ENCODE measurements around the gene OTULINL. TPM values are rescaled to one million over a fixed set of nuclear protein-coding genes. Genes with fewer than 3 reads are reported as not detected.

Gene OTULINL
- total and polyA plus RNA-seq, 4 donors, result 0.82 to 4.1 (median 1.6) TPM

DNA sequence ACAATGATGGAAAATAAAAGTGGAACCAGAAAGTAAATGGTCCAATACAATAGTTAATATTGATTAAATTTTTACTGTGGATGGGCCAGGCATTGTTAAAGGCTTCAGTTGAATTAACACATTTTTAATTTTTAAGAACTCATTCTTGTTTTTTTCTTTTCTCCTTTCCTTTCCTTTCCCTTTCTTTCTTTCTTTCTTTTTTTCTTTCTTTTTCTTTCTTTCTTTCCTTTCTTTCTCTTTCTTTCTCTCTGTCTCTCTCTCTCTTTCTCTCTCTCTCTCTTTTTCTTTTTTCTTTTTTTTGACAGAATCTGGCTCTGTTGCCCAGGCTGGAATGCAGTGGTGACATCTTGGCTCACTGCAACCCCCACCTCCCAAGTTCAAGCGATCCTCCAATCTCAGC lies 13.3 kb upstream of the OTULINL start (continued):
- no peak for TF ChIP-seq GABPA (IDR thresholded peaks at IDR 0.05 in 1 of 2, conservative IDR thresholded peaks at IDR 0.05 in 1 of 2)
- TF ChIP-seq RAD21 (IDR thresholded peaks at IDR 0.05), result no peak
- TF ChIP-seq HNF4G (IDR thresholded peaks at IDR 0.05), result no peak
- no peak for TF ChIP-seq HNF4A (conservative IDR thresholded peaks at IDR 0.05)
- TF ChIP-seq RXRA (IDR thresholded peaks at IDR 0.05), result no peak
- TF ChIP-seq, protein P1, sequence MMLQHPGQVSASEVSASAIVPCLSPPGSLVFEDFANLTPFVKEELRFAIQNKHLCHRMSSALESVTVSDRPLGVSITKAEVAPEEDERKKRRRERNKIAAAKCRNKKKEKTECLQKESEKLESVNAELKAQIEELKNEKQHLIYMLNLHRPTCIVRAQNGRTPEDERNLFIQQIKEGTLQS (IDR thresholded peaks at IDR 0.05), result no peak
- no peak for TF ChIP-seq ZBTB33 (IDR thresholded peaks at IDR 0.05)
- no peak for TF ChIP-seq EGR1 (IDR thresholded peaks at IDR 0.05; ENCODE audit: low read depth in 2 of 2)
- no peak for TF ChIP-seq NR2F2 (IDR thresholded peaks at IDR 0.05)

DNA sequence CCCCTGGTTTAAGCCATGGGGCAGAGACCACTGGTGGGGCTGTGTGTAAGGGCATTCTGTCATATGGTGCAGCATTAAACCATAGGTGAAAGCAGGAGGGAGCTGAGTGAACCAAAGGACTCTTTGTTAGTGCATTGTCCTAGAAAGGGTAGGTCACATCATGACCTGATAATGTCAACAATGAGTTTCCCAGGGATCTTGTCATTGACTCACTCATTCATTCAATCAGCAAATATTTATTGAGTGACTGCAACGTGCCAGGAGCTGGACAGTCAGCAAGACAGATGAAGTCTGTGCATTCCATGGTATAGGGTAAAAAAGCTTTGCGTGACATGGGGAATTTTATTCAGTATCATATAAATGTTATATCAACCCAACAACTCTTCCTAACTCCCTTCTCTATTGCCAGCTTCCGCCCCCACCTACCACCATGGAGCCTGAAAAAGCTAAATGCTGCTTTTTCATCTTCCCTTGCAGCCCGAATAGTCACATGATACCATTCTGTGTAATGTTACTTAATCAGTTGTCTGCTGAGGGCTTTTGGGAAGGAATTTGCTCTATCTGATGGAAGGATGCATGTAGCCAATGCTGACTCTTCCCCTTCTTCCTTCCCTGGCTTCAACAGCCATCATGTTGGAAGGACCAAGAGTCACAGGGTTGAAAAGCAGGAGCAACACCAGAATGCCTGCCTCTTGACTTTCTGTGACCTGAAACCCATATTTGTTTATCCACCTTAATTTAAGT lies 11.5 kb upstream of the OTULINL start:
- H3K27me3 ChIP-seq (ENCODE audit: control insufficient read depth in 4 of 4, insufficient read depth in 4 of 4, low read length in 3 of 4), result no peaks in the 10 kb centered on the region
- H3K9me3 ChIP-seq (ENCODE audit: control insufficient read depth in 4 of 4, low read length in 3 of 4), result no peaks in the 10 kb centered on the region
- no peak overlapping the region for H3K27ac ChIP-seq (ENCODE audit: low read depth in 1 of 2, low read length in 2 of 2)
- no peaks in the 10 kb centered on the region for H3K36me3 ChIP-seq (ENCODE audit: control insufficient read depth in 4 of 4, insufficient read depth in 3 of 4, low read depth in 1 of 4, low read length in 3 of 4)
- 66% methylated on average over 4 of the region's 4 CpGs for WGBS
- DNase-seq (ENCODE audit: low spot score), result no peak
- no peak overlapping the region for H3K4me3 ChIP-seq (ENCODE audit: low read depth in 1 of 3, low read length in 3 of 3)
- TF ChIP-seq RXRA (IDR thresholded peaks at IDR 0.05) (no peak), RAD21 (IDR thresholded peaks at IDR 0.05) (no peak), NR2F2 (IDR thresholded peaks at IDR 0.05) (no peak), GABPA (IDR thresholded peaks at IDR 0.05 in 1 of 2, conservative IDR thresholded peaks at IDR 0.05 in 1 of 2) (no peak), FOXA2 (IDR thresholded peaks at IDR 0.05) (no peak)
- TF ChIP-seq, protein P2, sequence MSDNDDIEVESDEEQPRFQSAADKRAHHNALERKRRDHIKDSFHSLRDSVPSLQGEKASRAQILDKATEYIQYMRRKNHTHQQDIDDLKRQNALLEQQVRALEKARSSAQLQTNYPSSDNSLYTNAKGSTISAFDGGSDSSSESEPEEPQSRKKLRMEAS (IDR thresholded peaks at IDR 0.05), result no peak
- no peak overlapping the region for H3K9ac ChIP-seq (ENCODE audit: low read depth in 1 of 2, low read length in 2 of 2)
- H3K4me1 ChIP-seq (ENCODE audit: control insufficient read depth in 4 of 4, insufficient read depth in 4 of 4, low read length in 3 of 4), result no peaks in the 10 kb centered on the region

DNA sequence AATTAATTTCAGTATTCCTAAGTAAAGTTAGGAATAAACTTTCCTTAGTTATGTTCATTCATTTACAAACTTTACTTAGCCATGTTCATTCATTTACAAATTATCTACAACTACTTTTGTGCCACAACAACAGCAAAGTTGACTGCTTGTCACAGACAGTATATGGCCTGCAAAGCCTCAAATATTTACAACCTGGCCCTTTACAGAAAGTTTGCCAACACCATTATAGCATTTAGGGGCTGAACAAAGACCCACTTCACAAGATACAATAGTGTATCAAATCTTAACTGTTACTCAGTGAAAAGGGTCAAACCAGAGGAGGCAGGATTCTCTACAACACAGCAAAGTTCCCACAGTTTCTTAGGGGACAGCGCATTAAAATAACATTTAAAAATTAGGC lies 9.7 kb upstream of the OTULINL start:
- H3K4me3 ChIP-seq (ENCODE audit: low read depth in 1 of 3, low read length in 3 of 3), result no peak overlapping the region
- H3K27ac ChIP-seq (ENCODE audit: low read depth in 1 of 2, low read length in 2 of 2), result no peak overlapping the region
- TF ChIP-seq RAD21 (IDR thresholded peaks at IDR 0.05), result no peak
- TF ChIP-seq REST (IDR thresholded peaks at IDR 0.05), result no peak
- TF ChIP-seq HNF4A (conservative IDR thresholded peaks at IDR 0.05), result no peak
- TF ChIP-seq, protein P2 (IDR thresholded peaks at IDR 0.05), result no peak
- TF ChIP-seq TAF1 (conservative IDR thresholded peaks at IDR 0.05), result no peak
- TF ChIP-seq, protein P1 (IDR thresholded peaks at IDR 0.05), result no peak
- no peak for TF ChIP-seq RXRA (IDR thresholded peaks at IDR 0.05)
- TF ChIP-seq YY1 (IDR thresholded peaks at IDR 0.05), result no peak
- TF ChIP-seq HNF4G (IDR thresholded peaks at IDR 0.05), result no peak
- TF ChIP-seq, protein P3, sequence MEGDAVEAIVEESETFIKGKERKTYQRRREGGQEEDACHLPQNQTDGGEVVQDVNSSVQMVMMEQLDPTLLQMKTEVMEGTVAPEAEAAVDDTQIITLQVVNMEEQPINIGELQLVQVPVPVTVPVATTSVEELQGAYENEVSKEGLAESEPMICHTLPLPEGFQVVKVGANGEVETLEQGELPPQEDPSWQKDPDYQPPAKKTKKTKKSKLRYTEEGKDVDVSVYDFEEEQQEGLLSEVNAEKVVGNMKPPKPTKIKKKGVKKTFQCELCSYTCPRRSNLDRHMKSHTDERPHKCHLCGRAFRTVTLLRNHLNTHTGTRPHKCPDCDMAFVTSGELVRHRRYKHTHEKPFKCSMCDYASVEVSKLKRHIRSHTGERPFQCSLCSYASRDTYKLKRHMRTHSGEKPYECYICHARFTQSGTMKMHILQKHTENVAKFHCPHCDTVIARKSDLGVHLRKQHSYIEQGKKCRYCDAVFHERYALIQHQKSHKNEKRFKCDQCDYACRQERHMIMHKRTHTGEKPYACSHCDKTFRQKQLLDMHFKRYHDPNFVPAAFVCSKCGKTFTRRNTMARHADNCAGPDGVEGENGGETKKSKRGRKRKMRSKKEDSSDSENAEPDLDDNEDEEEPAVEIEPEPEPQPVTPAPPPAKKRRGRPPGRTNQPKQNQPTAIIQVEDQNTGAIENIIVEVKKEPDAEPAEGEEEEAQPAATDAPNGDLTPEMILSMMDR (IDR thresholded peaks at IDR 0.05; ENCODE audit: low read depth, low read length, missing input control), result no peak
- TF ChIP-seq NR2F2 (IDR thresholded peaks at IDR 0.05), result no peak
- no peak for TF ChIP-seq FOXA1 (IDR thresholded peaks at IDR 0.05)
- no peak for TF ChIP-seq GABPA (IDR thresholded peaks at IDR 0.05 in 1 of 2, conservative IDR thresholded peaks at IDR 0.05 in 1 of 2)
- no peak for TF ChIP-seq JUND (IDR thresholded peaks at IDR 0.05)
- no peak for TF ChIP-seq FOXA2 (IDR thresholded peaks at IDR 0.05)
- TF ChIP-seq ZBTB33 (IDR thresholded peaks at IDR 0.05), result no peak
- TF ChIP-seq EGR1 (IDR thresholded peaks at IDR 0.05; ENCODE audit: low read depth in 2 of 2), result no peak

More for the DNA sequence above, 9.7 kb upstream of the OTULINL start:
- no peaks in the 10 kb centered on the region for H3K9me3 ChIP-seq (ENCODE audit: control insufficient read depth in 4 of 4, low read length in 3 of 4)
- WGBS, result 95% methylated on average over 1 of the region's 1 CpG
- H3K27me3 ChIP-seq (ENCODE audit: control insufficient read depth in 4 of 4, insufficient read depth in 4 of 4, low read length in 3 of 4), result no peaks in the 10 kb centered on the region
- no peaks in the 10 kb centered on the region for H3K36me3 ChIP-seq (ENCODE audit: control insufficient read depth in 4 of 4, insufficient read depth in 3 of 4, low read depth in 1 of 4, low read length in 3 of 4)
- H3K9ac ChIP-seq (ENCODE audit: low read depth in 1 of 2, low read length in 2 of 2), result no peak overlapping the region
- no peaks in the 10 kb centered on the region for H3K4me1 ChIP-seq (ENCODE audit: control insufficient read depth in 4 of 4, insufficient read depth in 4 of 4, low read length in 3 of 4)
- no peak for DNase-seq (ENCODE audit: low spot score)

Data from liver (tissue), 9 donors.